PC-3 (cell line): ENCODE data around the gene NUP155.

Experiments used
- CTCF ChIP-seq: fragments of 300-600 bp; sonication (generic); conservative IDR thresholded peaks from 2 replicates; pipeline ENCODE4 v1.5.1; 2017; ENCODE audit warnings: antibody characterized with exemption, low read depth, mild to moderate bottlenecking, low read length
- EZH2 ChIP-seq: fragments of 300-600 bp; sonication (generic); IDR thresholded peaks from one replicate; pipeline ENCODE4 v1.6.1; 2017; ENCODE audit warnings: antibody characterized with exemption, mild to moderate bottlenecking, low read length; ENCODE audit not compliant: unreplicated experiment

- no peak for TF ChIP-seq CTCF
- no peak for TF ChIP-seq EZH2
These were observed 121.7 kb downstream of the NUP155 start, which contains the start of gene CPLANE1 for GRCh38 chr5:37248970-37249814.
